ENCODE data around the gene CDH4. TPM values are rescaled to one million over a fixed set of nuclear protein-coding genes. Genes with fewer than 3 reads are reported as not detected.

The CDH4 gene
- total and polyA plus RNA-seq, 2 donors (not counting 3 experiments of a cell fraction or from before 2014, with no cell fraction given) = 0.17 to 0.51 TPM

DNA sequence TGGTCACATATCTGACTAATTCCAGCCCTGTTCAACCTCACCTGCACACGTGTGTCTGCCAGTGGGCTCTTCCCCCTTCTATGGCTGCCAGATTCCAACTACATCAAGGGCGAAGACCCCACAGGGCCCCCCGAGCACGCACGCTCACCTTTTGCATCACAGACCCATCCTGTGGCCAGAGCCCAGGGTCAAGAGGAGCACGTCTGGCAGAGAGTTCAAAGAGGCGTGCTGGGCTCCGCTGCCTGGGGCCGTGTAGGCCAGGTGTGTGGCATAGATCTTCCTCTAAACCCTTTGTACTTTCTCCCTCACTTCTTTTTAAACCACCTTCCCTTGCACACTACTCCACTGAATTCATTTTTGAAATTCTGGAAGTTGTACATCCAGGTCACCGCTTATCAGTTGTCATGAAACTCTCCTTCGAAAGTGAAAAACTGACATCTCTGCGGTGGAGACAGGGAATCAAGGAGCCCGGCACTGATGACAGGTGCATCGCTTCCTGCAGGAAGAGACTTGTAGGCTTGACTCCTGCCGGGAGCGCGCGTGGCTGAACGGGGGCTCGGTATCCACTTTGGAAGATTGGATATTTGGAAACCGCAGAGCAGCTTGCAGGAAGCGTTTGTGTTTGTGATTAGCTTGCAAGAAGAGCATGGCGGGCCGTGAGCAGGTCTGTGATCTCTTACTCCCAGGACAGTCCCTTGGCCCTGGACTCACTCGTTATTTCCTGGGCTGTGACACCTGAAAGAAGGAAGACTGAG lies 397.2 kb downstream of the CDH4 start:
- Histone ChIP-seq H3K9me1 (replicated peaks; ENCODE audit: control insufficient read depth, extremely low read depth, insufficient read depth, low read length) (no peaks in the 10 kb centered on the region), H3K9ac (replicated peaks; ENCODE audit: extremely low read depth, insufficient read depth, low read length) (no peak overlapping the region), H3K27ac (ENCODE audit: insufficient read depth, low read depth, low read length) (no peak overlapping the region), H3K4me1 (ENCODE audit: control insufficient read depth, extremely low read depth, insufficient read depth, low read length) (no peaks in the 10 kb centered on the region), H3K4me3 (replicated peaks in 1 of 3; ENCODE audit: insufficient read depth in 1 of 3, low read depth in 1 of 3, low read length in 3 of 3) (no peak overlapping the region), H3K36me3 (ENCODE audit: control insufficient read depth in 2 of 2, extremely low read depth in 1 of 2, insufficient read depth in 2 of 2, low read length in 2 of 2) (no peaks in the 10 kb centered on the region), H2AFZ (ENCODE audit: low read depth, low read length) (no peak overlapping the region), H3K27me3 (ENCODE audit: control insufficient read depth in 2 of 2, insufficient read depth in 2 of 2, low read length in 2 of 2) (no peaks in the 10 kb centered on the region), H3K4me2 (ENCODE audit: insufficient read depth, low read length) (no peak overlapping the region), H4K20me1 (replicated peaks; ENCODE audit: control insufficient read depth, extremely low read depth, insufficient read depth, low read length) (no peaks in the 10 kb centered on the region), H3K9me3 (replicated peaks; ENCODE audit: control insufficient read depth, insufficient read depth, low read length) (no peaks in the 10 kb centered on the region), H3K79me2 (ENCODE audit: control insufficient read depth, insufficient read depth, low read length) (no peaks in the 10 kb centered on the region)
- TF ChIP-seq FOS (IDR thresholded peaks at IDR 0.05; ENCODE audit: borderline replicate concordance, insufficient read depth, low read length) (no peak), POLR2AphosphoS5 (IDR thresholded peaks at IDR 0.05; ENCODE audit: insufficient read depth, low read depth, low read length) (no peak), GATA2 (IDR thresholded peaks at IDR 0.05; ENCODE audit: insufficient read depth, insufficient read length, low read depth, low read length) (no peak), CTCF (IDR thresholded peaks at IDR 0.05; ENCODE audit: extremely low read depth in 1 of 2, insufficient read depth in 1 of 2, low read depth in 1 of 2, low read length in 2 of 2) (no peak), MYC (IDR thresholded peaks at IDR 0.05; ENCODE audit: low read depth, low read length) (no peak), EZH2 (IDR thresholded peaks at IDR 0.05; ENCODE audit: borderline replicate concordance, low read depth, low read length, severe bottlenecking) (no peak), POLR2A (IDR thresholded peaks at IDR 0.05; ENCODE audit: low read depth, low read length) (no peak)
- TF ChIP-seq, protein P1, sequence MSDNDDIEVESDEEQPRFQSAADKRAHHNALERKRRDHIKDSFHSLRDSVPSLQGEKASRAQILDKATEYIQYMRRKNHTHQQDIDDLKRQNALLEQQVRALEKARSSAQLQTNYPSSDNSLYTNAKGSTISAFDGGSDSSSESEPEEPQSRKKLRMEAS (IDR thresholded peaks at IDR 0.05; ENCODE audit: insufficient read depth, insufficient read length) = no peak
- FAIRE-seq = no peak
- ChIA-PET CTCF (no interaction called here), POLR2A (no interaction called here)
- intact Hi-C loops (cut with micrococcal nuclease) = no loop called here
- DNase-seq (ENCODE audit: low read depth, low spot score) = no peak
- dilution Hi-C loops (cut with MboI; ENCODE audit: extremely low pct_ligation_motif_present, low sequenced_read_pairs) = no loop called here
- BruUV-seq (replicated peaks) = no TSS peak

Measured in endothelial cell of umbilical vein (primary cell).